ENCODE data around the gene ST6GALNAC3. TPM values are rescaled to one million over a fixed set of nuclear protein-coding genes. Genes with fewer than 3 reads are reported as not detected.

ST6GALNAC3 gene
- polyA plus RNA-seq, 2 of the 4 experiments (the other 2 are of a cell fraction), result 1.1 to 1.2 TPM

DNA sequence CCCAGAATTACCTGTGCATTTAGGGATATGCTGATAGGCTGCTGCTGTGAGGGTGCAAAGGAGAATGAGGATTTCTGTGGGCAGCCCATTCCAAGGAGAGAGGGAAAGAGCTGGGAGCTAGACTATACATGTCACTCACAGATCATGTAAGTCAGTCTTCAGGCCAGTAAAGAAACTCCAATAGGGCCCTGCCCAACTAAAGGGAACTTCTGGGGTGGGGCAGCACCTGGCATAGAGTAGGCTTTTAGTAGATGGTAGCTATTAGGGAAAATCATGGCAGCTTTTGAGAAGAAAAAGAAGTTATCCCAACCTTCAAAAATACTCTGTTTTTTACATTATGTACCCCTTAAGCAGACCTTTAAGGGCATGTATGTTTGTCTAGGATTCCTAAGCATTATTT, 89.6 kb downstream of the ST6GALNAC3 start (continued):
- TF ChIP-seq, protein P1, sequence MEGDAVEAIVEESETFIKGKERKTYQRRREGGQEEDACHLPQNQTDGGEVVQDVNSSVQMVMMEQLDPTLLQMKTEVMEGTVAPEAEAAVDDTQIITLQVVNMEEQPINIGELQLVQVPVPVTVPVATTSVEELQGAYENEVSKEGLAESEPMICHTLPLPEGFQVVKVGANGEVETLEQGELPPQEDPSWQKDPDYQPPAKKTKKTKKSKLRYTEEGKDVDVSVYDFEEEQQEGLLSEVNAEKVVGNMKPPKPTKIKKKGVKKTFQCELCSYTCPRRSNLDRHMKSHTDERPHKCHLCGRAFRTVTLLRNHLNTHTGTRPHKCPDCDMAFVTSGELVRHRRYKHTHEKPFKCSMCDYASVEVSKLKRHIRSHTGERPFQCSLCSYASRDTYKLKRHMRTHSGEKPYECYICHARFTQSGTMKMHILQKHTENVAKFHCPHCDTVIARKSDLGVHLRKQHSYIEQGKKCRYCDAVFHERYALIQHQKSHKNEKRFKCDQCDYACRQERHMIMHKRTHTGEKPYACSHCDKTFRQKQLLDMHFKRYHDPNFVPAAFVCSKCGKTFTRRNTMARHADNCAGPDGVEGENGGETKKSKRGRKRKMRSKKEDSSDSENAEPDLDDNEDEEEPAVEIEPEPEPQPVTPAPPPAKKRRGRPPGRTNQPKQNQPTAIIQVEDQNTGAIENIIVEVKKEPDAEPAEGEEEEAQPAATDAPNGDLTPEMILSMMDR (IDR thresholded peaks at IDR 0.05), result no peak

DNA sequence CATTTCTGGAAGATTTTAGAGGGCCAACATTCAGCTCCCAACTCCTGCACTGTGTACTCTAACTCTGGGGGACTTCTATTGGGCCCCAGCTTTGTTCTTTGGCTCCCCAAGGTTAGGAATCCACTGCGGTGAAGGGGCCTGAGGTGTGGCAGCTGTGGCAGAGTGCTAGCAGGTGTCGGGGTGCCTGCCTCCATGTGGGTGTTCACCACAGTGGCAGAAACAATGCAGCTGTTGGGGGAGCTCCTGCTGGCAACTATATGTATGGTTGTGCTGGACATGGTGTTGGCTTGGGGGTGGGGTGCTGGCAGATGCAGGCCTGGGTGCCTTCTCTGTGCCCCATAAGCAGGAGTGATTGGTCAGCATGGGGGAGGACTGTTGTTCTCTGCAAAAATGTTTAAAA, 95.5 kb downstream of the ST6GALNAC3 start:
- Histone ChIP-seq H3K4me2 (no peak overlapping the region), H3K9me3 (no peaks in the 10 kb centered on the region), H3K4me1 (no peaks in the 10 kb centered on the region), H3K4me3 (no peak overlapping the region), H3K27ac (no peak overlapping the region)
- CTCF ChIA-PET, result interaction anchor here (0.8 kb wide), 1 partner anchor 11 kb away, joined by 4 read pairs; no protein-coding TSS in a partner anchor
- DNase-seq (ENCODE audit: low read depth in 1 of 2, low spot score in 1 of 2), result no peak
- no peak for ATAC-seq
- WGBS (ENCODE audit: missing lambda C conversion rate), result 30% methylated on average over 2 of the region's 2 CpGs
- POLR2A ChIA-PET, result no interaction called here
- TF ChIP-seq, protein P2, sequence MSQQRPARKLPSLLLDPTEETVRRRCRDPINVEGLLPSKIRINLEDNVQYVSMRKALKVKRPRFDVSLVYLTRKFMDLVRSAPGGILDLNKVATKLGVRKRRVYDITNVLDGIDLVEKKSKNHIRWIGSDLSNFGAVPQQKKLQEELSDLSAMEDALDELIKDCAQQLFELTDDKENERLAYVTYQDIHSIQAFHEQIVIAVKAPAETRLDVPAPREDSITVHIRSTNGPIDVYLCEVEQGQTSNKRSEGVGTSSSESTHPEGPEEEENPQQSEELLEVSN (IDR thresholded peaks at IDR 0.05; ENCODE audit: borderline replicate concordance, low read depth), result no peak
- TF ChIP-seq, protein P3, sequence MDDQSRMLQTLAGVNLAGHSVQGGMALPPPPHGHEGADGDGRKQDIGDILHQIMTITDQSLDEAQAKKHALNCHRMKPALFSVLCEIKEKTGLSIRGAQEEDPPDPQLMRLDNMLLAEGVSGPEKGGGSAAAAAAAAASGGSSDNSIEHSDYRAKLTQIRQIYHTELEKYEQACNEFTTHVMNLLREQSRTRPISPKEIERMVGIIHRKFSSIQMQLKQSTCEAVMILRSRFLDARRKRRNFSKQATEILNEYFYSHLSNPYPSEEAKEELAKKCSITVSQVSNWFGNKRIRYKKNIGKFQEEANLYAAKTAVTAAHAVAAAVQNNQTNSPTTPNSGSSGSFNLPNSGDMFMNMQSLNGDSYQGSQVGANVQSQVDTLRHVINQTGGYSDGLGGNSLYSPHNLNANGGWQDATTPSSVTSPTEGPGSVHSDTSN (IDR thresholded peaks at IDR 0.05), result no peak
- TF ChIP-seq, protein P4, sequence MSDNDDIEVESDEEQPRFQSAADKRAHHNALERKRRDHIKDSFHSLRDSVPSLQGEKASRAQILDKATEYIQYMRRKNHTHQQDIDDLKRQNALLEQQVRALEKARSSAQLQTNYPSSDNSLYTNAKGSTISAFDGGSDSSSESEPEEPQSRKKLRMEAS (IDR thresholded peaks at IDR 0.05), result no peak
- TF ChIP-seq ESRRA (IDR thresholded peaks at IDR 0.05; ENCODE audit: borderline replicate concordance, low read length) (no peak), RARB (CRISPR knock-in tag; IDR thresholded peaks at IDR 0.05) (no peak), ZNF302 (CRISPR knock-in tag; IDR thresholded peaks at IDR 0.05) (no peak), ZFP36 (IDR thresholded peaks at IDR 0.05; ENCODE audit: borderline replicate concordance, partially characterized antibody) (no peak), ZSCAN20 (CRISPR knock-in tag; IDR thresholded peaks at IDR 0.05) (no peak), TFCP2L1 (CRISPR knock-in tag; IDR thresholded peaks at IDR 0.05) (no peak), POLR2AphosphoS2 (conservative IDR thresholded peaks at IDR 0.05; ENCODE audit: low read length) (no peak), PHF8 (IDR thresholded peaks at IDR 0.05; ENCODE audit: borderline replicate concordance, low read depth) (no peak), FOSL2 (IDR thresholded peaks at IDR 0.05) (no peak), FOSL2 (CRISPR knock-in tag; IDR thresholded peaks at IDR 0.05) (no peak), EHF (CRISPR knock-in tag; IDR thresholded peaks at IDR 0.05) (no peak), RNF2 (IDR thresholded peaks at IDR 0.05; ENCODE audit: borderline replicate concordance, low read depth) (no peak), HOXA7 (CRISPR knock-in tag; IDR thresholded peaks at IDR 0.05) (no peak)
- TF ChIP-seq, protein P5, sequence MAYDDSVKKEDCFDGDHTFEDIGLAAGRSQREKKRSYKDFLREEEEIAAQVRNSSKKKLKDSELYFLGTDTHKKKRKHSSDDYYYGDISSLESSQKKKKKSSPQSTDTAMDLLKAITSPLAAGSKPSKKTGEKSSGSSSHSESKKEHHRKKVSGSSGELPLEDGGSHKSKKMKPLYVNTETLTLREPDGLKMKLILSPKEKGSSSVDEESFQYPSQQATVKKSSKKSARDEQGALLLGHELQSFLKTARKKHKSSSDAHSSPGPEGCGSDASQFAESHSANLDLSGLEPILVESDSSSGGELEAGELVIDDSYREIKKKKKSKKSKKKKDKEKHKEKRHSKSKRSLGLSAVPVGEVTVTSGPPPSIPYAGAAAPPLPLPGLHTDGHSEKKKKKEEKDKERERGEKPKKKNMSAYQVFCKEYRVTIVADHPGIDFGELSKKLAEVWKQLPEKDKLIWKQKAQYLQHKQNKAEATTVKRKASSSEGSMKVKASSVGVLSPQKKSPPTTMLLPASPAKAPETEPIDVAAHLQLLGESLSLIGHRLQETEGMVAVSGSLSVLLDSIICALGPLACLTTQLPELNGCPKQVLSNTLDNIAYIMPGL (CRISPR knock-in tag; IDR thresholded peaks at IDR 0.05; ENCODE audit: borderline replicate concordance), result no peak
- no peak for FAIRE-seq

DNA sequence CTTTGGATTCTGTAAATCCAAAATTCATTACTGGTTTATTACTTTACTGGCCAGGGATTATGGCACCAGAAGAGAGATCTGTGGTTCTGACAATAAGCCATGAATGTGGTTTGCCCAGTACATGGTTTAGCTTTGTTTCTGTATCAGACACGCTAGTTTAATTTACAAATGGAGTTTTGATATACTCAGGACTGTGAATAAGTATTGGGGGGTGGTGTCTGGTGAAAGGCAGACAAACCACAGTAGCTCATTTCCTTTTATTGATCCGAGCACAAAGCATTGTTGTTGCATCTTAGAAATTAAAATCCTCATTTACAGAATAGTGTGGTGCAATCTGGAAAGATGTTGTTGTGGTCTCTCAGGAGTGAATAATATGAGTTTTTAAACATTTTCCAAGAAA, 96.0 kb downstream of the ST6GALNAC3 start:
- H3K27ac ChIP-seq, result no peak overlapping the region
- DNase-seq (ENCODE audit: low read depth in 1 of 2, low spot score in 1 of 2) (no peak), ATAC-seq (no peak), FAIRE-seq (no peak)
- H3K4me2 ChIP-seq, result no peak overlapping the region
- no peak overlapping the region for H3K4me3 ChIP-seq
- H3K9me3 ChIP-seq, result no peaks in the 10 kb centered on the region
- ChIA-PET CTCF (interaction anchor here (0.8 kb wide), 1 partner anchor 11 kb away, joined by 4 read pairs; no protein-coding TSS in a partner anchor), POLR2A (no interaction called here)
- 17% methylated on average over 2 of the region's 2 CpGs for WGBS (ENCODE audit: missing lambda C conversion rate)
- TF ChIP-seq KDM5A (IDR thresholded peaks at IDR 0.05) (no peak), SMC3 (IDR thresholded peaks at IDR 0.05) (no peak), RARB (CRISPR knock-in tag; IDR thresholded peaks at IDR 0.05) (no peak), SREBF2 (IDR thresholded peaks at IDR 0.05) (no peak), NR3C1 (IDR thresholded peaks at IDR 0.05) (no peak), POLR2A (IDR thresholded peaks at IDR 0.05; ENCODE audit: low read length) (no peak)
- TF ChIP-seq, protein P6, sequence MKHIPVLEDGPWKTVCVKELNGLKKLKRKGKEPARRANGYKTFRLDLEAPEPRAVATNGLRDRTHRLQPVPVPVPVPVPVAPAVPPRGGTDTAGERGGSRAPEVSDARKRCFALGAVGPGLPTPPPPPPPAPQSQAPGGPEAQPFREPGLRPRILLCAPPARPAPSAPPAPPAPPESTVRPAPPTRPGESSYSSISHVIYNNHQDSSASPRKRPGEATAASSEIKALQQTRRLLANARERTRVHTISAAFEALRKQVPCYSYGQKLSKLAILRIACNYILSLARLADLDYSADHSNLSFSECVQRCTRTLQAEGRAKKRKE (CRISPR knock-in tag; IDR thresholded peaks at IDR 0.05; ENCODE audit: low read depth), result no peak
- H3K4me1 ChIP-seq, result no peaks in the 10 kb centered on the region

Data from A549 (cell line).